Stimulated activated CD8-positive, alpha-beta memory T cell treated with anti-CD3 and anti-CD28 coated beads, Interleukin-7, amount 100 ng/mL, for 4 hours (primary cell): ENCODE measurements around the gene SV2B.
"Not testable (repeated sequence)": the region's sequence is repeated elsewhere in the genome, so short reads cannot be mapped to it uniquely, and the experiment has no call there.

Source experiments
- DNase-seq, 2 donors: peaks; one replicate each; pipeline ENCODE4 v3.0.0-alpha.2; 2020; ENCODE audit warnings: low read depth in 2 of 2

Gene SV2B

DNA sequence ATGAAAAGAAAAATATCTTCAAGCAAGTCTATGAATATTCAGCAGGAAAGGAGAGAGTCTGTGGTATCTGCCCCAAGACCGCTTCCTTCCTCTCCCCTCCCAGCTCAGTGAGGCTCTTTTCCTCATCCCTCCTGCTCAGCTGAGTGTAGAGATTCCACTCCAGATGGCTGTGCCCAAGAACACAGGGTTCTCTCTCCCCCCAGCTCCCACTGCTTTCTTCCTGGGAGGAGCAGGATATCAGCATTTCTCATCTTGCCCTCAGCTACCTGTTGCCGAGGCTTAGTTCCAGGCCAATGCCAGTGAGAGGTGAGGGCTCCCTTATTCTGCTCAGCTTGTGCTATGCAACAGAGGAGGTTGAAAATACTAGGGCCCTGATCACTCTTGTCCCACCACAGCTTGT, 211.9 kb downstream of the SV2B start:
- no peak for DNase-seq

- DNase-seq, result no peak
Observed at GRCh38 chr15:91316126-91316525, 216.1 kb downstream of the SV2B start.

DNA sequence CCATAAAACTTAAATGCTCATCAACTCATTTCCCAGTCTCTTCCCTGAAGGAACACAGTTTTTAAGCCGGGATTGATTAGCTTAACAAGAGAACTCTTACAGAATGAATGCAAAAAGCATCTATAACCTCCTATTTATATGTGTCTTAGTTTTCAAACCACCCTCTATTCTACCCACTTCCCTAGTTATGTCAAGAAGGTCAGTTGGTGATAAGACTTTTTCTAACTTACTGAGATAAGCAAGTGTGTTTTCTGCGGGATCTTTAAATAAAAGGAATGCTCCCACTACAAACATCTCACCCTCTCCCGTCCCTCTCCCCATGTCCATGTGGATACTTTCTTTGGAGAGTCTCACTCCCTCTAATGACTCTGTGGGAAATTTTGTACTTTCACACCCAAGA, 218.5 kb downstream of the SV2B start:
- DNase-seq, result no peak

GRCh38 chr15:91318931-91319330, 218.9 kb downstream of the SV2B start:
- DNase-seq, result no peak

GRCh38 chr15:91319371-91320059, 219.5 kb downstream of the SV2B start:
- no peak for DNase-seq

GRCh38 chr15:91320101-91320500, 220.0 kb downstream of the SV2B start:
- DNase-seq, result no peak

DNA sequence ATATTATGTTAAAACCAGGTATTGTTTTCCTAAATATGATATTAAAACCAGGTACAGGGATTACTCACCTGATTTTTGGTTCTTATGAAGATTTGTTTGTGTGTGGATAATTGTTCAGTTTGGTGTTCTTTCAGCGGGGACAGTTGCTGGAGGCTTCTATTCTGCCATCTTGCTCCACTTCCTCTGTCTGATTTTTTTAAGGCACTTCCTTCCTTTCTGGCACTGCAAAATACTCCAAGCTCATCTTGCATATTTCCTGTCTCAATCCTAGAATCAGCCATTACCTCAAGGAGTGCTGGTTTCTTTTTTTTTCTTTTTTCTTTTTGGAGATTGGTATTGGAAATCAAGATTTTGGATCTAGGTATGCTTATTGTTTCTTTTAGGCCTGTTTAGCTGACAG, 229.9 kb downstream of the SV2B start:
- no peak for DNase-seq

DNA sequence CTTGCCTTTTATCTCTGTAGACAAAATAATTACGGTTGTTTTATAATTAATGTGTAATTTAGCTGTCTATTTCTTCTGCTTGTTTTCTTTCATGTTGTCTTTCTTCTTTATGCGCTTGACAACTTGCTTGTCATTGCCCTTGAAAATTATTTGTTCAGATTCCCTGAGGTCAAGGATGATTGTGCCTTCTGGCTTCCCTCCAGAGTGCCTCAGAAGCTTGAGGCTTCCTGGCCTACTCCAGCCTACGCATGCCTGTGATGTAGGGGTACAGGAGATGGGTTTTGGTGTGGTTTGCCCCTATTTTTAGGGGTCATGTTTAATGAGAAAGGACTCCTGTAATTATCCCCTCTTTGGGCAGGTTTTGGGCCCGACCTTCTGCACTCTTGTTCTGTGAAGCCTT, 231.5 kb downstream of the SV2B start:
- DNase-seq, result no peak

GRCh38 chr15:91335702-91336101, 235.6 kb downstream of the SV2B start:
- DNase-seq, result no peak

- no peak for DNase-seq
Observed at GRCh38 chr15:91336687-91337086, 236.6 kb downstream of the SV2B start.

DNA sequence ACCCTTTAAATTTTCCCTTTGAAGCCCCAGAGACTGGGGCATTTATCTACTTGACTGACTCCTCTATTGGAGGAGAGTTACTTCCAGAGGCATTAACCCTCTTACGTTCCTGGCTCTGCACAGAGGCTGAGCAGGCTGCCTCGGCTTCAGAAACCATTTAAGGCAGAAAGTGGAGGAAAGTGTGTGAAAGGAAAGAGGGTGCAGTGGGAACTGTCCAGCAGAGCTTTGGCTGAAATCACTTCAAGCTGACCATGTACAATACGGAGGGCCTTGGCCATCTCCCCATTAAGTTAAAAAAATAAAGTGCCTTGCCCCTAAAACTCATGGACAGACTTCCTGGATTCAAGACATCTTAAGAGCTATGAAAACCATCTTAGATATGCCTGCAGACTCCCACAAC, 238.7 kb downstream of the SV2B start:
- DNase-seq, result no peak

DNA sequence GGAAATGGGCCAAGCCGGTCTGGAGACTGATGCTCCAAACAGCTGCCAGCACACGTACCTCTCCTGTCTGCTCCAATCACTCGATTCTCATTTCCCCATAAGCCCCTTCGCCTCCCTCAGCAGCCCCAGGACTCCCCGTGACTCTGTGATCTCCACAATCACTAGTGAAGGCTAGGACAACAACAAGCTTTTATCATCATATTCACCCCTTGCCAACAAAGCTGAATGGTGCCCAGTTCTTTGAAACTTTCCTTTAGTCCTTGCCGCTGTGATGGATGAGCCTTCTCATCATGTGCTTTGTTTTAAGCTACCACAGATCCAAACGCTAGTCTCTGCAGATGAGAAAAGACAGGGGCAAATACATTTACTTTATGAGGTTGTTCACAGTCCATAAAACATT, 242.0 kb downstream of the SV2B start:
- DNase-seq, result no peak

GRCh38 chr15:91344912-91345311, 244.9 kb downstream of the SV2B start:
- not testable (repeated sequence) for DNase-seq

DNA sequence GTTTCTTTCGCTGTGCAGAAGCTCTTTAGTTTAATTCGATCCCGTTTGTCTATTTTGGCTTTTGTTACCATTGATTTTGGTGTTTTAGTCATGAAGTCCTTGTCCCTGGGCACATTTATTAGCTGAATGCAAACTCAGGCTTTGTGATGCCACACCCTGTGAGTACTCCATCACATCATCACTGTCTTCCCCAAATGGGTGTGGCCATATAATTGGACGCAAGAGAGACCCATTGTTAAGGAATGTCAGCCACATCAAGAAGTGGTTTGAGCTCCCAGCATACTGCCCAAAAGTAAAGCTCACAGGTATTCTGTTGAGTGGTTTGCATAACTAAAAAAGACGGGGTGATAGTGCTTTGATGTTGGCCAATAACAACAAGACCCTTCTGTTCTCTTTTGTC, 245.7 kb downstream of the SV2B start:
- no peak for DNase-seq

DNA sequence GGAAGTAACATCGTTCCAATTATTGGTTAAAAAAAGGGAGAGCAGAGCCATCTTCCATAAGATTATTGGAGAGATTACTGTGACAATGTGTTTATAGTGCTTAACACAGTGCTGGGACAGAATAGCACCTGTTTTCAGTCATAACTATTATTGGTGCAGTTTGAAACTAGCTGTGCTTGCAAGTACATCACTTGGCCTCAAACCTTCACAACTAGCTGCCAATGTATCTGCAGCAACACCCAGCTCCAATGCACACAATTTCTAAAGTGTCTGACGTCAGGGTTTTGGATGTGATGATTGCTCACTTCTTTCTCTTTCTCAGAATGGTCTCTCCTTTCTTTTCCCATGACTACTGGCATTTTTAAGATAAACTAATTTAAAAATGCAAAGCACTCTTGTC, 246.2 kb downstream of the SV2B start:
- DNase-seq, result no peak

GRCh38 chr15:91348752-91349500, 248.9 kb downstream of the SV2B start:
- DNase-seq, result peak; percentile 0 to 7
